Ascending aorta (tissue), 2 donors: ENCODE data around the gene MZT2A. TPM values are rescaled to one million over a fixed set of nuclear protein-coding genes. Genes with fewer than 3 reads are reported as not detected.
"Not testable (repeated sequence)": the region's sequence is repeated elsewhere in the genome, so short reads cannot be mapped to it uniquely, and the experiment has no call there.

Source experiments
- DNase-seq, 2 donors: peaks; one replicate each; pipeline ENCODE4 v3.0.0-alpha.2; 2019; ENCODE audit warnings: low spot score in 2 of 2
- H3K27ac ChIP-seq, 2 donors: fragments of 200-600 bp; sonication (generic); one replicate each; pipeline ENCODE4 v1.5.1; 2016 to 2017; ENCODE audit warnings: mild to moderate bottlenecking in 1 of 2
- H3K27me3 ChIP-seq: fragments of 200-600 bp; sonication (generic); one replicate; pipeline ENCODE4 v1.5.1; 2017
- H3K36me3 ChIP-seq, 2 donors: fragments of 200-600 bp; sonication (generic); one replicate each; pipeline ENCODE4 v1.5.1; 2016
- H3K4me1 ChIP-seq, 2 donors: fragments of 200-600 bp; sonication (generic); one replicate each; pipeline ENCODE4 v1.5.1; 2016 to 2017; ENCODE audit warnings: mild to moderate bottlenecking in 1 of 2
- H3K4me3 ChIP-seq, 2 donors: fragments of 200-600 bp; sonication (generic); one replicate each; pipeline ENCODE4 v1.5.1; 2016 to 2017; ENCODE audit warnings: mild to moderate bottlenecking in 1 of 2
- H3K9me3 ChIP-seq, 2 donors: fragments of 200-600 bp; sonication (generic); one replicate each; pipeline ENCODE4 v1.5.1; 2016
- intact Hi-C: fragments of 100-400 bp; cut with DNase I; formaldehyde crosslinking; loops from one replicate; pipeline ENCODE4 v1.15.1; 2023
- total RNA-seq: library from RNA; depleted of rRNA; stranded (reverse); fragments of >200 nt; gene quantifications from one replicate; pipeline ENCODE4 v1.1.0, GENCODE V29; 2016
- TF ChIP-seq, protein P1 (sequence below), 3 experiments: fragments of 200-600 bp in 2 of 3; fragments of 450-650 bp in 1 of 3; sonication (generic) in 2 of 3; IDR thresholded peaks; one replicate each; pipeline ENCODE4 v1.5.1; 2016 to 2019; ENCODE audit warnings: antibody characterized with exemption in 3 of 3, mild to moderate bottlenecking in 1 of 3, moderate library complexity in 1 of 3

Gene MZT2A
- total RNA-seq, 1 donor from 2014 or later: 108 TPM

DNA sequence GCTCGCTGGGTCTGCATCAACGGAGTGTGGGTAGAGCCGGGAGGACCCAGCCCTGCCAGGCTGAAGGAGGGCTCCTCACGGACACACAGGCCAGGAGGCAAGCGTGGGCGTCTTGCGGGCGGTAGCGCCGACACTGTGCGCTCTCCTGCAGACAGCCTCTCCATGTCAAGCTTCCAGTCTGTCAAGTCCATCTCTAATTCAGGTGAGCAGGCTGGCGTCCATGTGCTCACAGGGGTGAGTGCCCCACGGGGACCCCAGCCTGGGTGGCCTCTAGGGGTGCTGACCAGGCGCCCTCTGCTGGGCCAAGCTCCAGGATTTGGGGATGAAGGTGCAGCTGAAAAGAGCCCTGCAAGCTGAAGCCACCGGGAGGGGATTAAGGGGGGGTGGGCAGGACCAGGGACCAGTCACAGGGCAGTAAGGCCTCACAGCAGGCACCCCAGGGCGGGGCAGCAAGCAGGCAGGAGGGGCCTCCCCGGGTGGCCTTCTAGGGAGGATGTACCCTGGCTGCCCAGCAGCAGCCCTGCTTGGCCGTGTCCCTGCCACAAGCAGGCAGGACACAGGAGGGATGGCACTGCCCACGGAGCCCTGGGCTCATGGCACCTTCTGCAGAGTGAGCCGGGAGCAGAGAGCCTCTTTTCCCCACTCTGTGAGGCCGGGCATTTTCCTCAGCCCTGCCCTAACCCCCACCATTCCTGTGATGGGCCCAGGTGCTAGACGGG lies 38.6 kb upstream of the MZT2A start:
- H3K4me1 ChIP-seq, H3K36me3 ChIP-seq, H3K9me3 ChIP-seq, H3K27ac ChIP-seq, H3K4me3 ChIP-seq, intact Hi-C loops, H3K27me3 ChIP-seq: not testable (repeated sequence)
- peak in 1 of 2 donors; percentile 55 for DNase-seq

DNA sequence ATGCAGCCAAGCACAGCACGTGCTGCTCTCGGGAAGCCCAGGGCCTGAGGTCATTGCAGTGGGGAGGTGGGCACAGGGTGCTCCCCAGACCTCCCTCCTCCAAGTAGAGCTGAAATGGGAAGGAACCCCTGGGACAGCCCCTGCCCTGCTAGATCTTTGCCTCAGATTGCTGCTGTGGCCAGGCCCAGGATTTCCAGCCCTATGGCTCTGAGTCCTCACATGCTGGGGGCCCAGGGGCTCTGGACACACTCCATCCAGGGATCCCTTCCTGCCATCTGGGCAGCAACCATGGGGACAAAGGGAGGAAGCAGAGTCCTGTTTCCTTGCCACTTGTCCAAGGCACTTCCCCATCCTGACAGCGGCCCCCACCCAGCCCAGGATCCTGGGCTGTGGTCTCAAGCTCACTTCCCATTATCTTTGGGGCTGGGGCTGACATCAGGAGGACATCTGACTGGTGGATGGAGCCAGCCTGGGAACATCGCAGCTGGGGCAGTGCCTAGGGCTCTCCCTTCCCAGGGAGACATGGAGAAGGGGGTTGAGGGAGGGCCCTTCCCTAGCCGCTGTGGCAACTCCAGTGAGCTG lies 37.8 kb upstream of the MZT2A start:
- H3K27ac ChIP-seq, H3K27me3 ChIP-seq, H3K4me1 ChIP-seq, H3K9me3 ChIP-seq, H3K4me3 ChIP-seq, H3K36me3 ChIP-seq: not testable (repeated sequence)
- intact Hi-C loops: loop anchor here (5.0 kb wide), 1 partner anchor 38 kb away; the partner anchor contains the start of gene MZT2A
- DNase-seq: peak in 1 of 2 donors; percentile 42

- not testable (repeated sequence) for H3K9me3 ChIP-seq, H3K36me3 ChIP-seq, H3K27ac ChIP-seq, H3K27me3 ChIP-seq, H3K4me1 ChIP-seq
- DNase-seq: peak in 1 of 2 donors; percentile 59
- H3K4me3 ChIP-seq: peak overlapping the region in 1 of 2 donors; percentile 61
- intact Hi-C loops: loop anchor here (5.0 kb wide), 1 partner anchor 37 kb away; the partner anchor contains the start of gene MZT2A
These were observed 37.0 kb upstream of the MZT2A start for GRCh38 chr2:131528981-131529863.

- not testable (repeated sequence) for H3K9me3 ChIP-seq, H3K36me3 ChIP-seq, H3K27me3 ChIP-seq, H3K4me1 ChIP-seq
- peak within 1 kb of the TSS in 1 of 2 donors; percentile 6 for H3K27ac ChIP-seq
- intact Hi-C loops: loop anchor here (5.0 kb wide), 1 partner anchor 35 kb away; the partner anchor contains the start of gene MZT2A
- H3K4me3 ChIP-seq: peak within 1 kb of the TSS; percentile 38 to 61
- peak; percentile 32 to 83 for DNase-seq
These were observed 35.2 kb upstream of the MZT2A start, which contains the start of gene CCDC74A for GRCh38 chr2:131527131-131528001. Gene CCDC74A (plus strand): TSS chr2:131527888. CDS start chr2:131527971, 83 bp downstream.

DNA sequence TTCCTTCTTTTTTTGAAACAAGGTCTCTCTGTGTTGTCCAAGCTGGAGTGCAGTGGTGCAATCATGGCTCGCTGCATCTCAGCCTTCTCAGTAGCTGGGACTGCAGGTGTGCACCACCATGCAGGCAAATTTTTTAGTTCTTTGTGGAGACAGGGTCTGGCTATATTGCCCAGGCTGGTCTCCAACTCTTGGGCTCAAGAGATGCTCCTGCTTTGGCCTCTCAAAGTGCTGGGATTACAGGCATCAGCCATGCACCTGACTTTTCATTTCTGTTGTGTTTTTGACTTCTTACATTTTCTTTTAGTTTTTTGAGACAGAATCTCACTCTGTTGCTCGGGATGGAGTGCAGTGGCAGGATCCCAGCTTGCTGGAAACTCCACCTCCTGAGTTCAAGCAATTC lies 33.1 kb upstream of the MZT2A start:
- peak in 1 of 2 donors; percentile 33 for DNase-seq
- not testable (repeated sequence) for H3K9me3 ChIP-seq, H3K27ac ChIP-seq, H3K4me3 ChIP-seq, H3K4me1 ChIP-seq, H3K36me3 ChIP-seq, H3K27me3 ChIP-seq
- intact Hi-C loops: loop anchor here (5.0 kb wide), 1 partner anchor 33 kb away; the partner anchor contains the start of gene MZT2A

DNA sequence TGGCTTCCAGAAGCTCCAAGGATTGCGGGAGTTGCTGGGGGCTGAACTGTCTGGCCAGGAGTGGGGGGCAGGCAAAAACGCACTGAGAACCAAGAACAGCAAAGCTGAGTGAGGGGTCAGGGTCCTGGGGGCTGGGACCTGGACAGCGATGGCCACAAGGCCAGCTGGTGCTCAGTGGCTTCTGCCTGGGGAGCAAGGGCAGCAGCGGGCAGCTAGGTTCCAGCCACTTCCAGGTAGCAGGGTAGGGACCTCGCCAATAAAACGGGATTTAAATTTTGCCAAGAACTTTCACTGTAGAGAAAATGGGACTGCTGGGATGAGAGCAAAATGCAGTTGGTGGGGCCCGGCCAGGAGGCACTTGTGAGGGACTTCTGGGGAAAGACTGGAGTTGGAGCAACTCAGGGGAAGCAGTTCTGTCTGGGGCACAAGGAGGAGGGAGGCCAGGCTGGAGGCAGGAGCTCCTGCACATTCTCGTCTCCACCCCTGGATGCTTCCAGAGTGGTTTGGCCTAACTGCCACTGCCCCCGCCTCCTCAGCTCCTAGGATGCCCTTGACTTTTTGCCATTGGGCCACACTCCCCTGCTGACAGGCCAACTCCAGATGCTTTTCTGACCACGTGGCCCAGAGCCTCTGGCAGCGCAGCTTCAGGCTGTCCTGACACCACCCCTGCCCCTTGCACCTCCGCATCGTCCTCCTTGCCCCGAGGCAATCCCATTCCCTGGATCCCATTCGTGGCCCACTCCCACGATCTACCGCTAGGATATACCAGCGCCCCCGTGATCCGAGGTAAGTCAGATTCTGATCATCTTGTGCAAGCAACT lies 30.0 kb upstream of the MZT2A start:
- H3K36me3 ChIP-seq: peaks cover 12 to 26% of the 10 kb centered on the region in 2 donors
- H3K27ac ChIP-seq: no peak overlapping the region
- intact Hi-C loops: no loop called here
- TF ChIP-seq, protein P1, sequence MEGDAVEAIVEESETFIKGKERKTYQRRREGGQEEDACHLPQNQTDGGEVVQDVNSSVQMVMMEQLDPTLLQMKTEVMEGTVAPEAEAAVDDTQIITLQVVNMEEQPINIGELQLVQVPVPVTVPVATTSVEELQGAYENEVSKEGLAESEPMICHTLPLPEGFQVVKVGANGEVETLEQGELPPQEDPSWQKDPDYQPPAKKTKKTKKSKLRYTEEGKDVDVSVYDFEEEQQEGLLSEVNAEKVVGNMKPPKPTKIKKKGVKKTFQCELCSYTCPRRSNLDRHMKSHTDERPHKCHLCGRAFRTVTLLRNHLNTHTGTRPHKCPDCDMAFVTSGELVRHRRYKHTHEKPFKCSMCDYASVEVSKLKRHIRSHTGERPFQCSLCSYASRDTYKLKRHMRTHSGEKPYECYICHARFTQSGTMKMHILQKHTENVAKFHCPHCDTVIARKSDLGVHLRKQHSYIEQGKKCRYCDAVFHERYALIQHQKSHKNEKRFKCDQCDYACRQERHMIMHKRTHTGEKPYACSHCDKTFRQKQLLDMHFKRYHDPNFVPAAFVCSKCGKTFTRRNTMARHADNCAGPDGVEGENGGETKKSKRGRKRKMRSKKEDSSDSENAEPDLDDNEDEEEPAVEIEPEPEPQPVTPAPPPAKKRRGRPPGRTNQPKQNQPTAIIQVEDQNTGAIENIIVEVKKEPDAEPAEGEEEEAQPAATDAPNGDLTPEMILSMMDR (IDR thresholded peaks at IDR 0.05): no peak
- no peaks in the 10 kb centered on the region for H3K4me1 ChIP-seq
- no peak for DNase-seq
- no peaks in the 10 kb centered on the region for H3K27me3 ChIP-seq
- no peaks in the 10 kb centered on the region for H3K9me3 ChIP-seq
- H3K4me3 ChIP-seq: no peak overlapping the region

DNA sequence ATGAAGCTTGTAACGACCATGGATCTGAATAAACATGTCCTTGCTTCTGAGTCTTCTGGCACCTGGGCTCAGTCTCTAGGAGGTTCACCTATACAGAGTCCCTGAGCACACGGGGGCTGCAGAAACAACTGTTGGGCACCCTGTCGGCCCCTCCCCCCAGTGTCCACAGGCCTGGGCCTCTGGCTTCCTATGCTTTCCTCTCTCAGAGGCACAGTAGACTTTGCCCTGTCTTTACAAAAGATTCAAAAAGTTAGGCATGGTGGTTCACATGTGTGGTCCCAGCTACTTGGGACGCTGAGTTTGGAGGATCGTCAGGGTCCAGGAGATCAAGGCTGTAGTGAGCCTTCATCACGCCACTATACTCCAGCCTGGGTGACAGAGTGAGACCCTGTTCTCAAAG lies 29.3 kb upstream of the MZT2A start:
- intact Hi-C loops, H3K27ac ChIP-seq, H3K27me3 ChIP-seq, H3K4me3 ChIP-seq, DNase-seq, H3K9me3 ChIP-seq, H3K4me1 ChIP-seq: not testable (repeated sequence)
- H3K36me3 ChIP-seq: peaks cover 12 to 28% of the 10 kb centered on the region in 2 donors
